ENCODE results near the gene MT1HL1. TPM values are rescaled to one million over a fixed set of nuclear protein-coding genes. Genes with fewer than 3 reads are reported as not detected.

Gene MT1HL1
- total RNA-seq (ENCODE audit: low replicate concordance) = not detected in 2 replicates

- TF ChIP-seq CTCF (IDR thresholded peaks at IDR 0.05; ENCODE audit: insufficient read depth, low read length) = no peak
- no peak within 1 kb of the TSS for H3K4me3 ChIP-seq (ENCODE audit: low read depth, low read length)
Measured at GRCh38 chr1:237004116-237004515, at the start of gene MT1HL1. MT1HL1 (minus strand) TSS chr1:237004441; CDS start chr1:237004372, 69 bp downstream.

GRCh38 chr1:237050915-237051314, 46.7 kb upstream of the MT1HL1 start:
- DNase-seq (ENCODE audit: low read depth) = no peak
- H3K4me3 ChIP-seq (ENCODE audit: low read depth, low read length) = no peak overlapping the region
- TF ChIP-seq CTCF (IDR thresholded peaks at IDR 0.05; ENCODE audit: insufficient read depth, low read length) = no peak

More at GRCh38 chr1:237004116-237004515, at the start of gene MT1HL1:
- DNase-seq (ENCODE audit: low read depth) = no peak

- no peak overlapping the region for H3K4me3 ChIP-seq (ENCODE audit: low read depth, low read length)
- TF ChIP-seq CTCF (IDR thresholded peaks at IDR 0.05; ENCODE audit: insufficient read depth, low read length) = no peak
- no peak for DNase-seq (ENCODE audit: low read depth)
Measured at GRCh38 chr1:237050185-237050584, 45.9 kb upstream of the MT1HL1 start.

GRCh38 chr1:237048803-237049202, 44.6 kb upstream of the MT1HL1 start:
- no peak for TF ChIP-seq CTCF (IDR thresholded peaks at IDR 0.05; ENCODE audit: insufficient read depth, low read length)
- DNase-seq (ENCODE audit: low read depth) = no peak
- no peak overlapping the region for H3K4me3 ChIP-seq (ENCODE audit: low read depth, low read length)

- H3K4me3 ChIP-seq (ENCODE audit: low read depth, low read length) = no peak overlapping the region
- no peak for DNase-seq (ENCODE audit: low read depth)
- TF ChIP-seq CTCF (IDR thresholded peaks at IDR 0.05; ENCODE audit: insufficient read depth, low read length) = no peak
Measured at GRCh38 chr1:237045278-237046016, 41.2 kb upstream of the MT1HL1 start.

- no peak overlapping the region for H3K4me3 ChIP-seq (ENCODE audit: low read depth, low read length)
- no peak for DNase-seq (ENCODE audit: low read depth)
- TF ChIP-seq CTCF (IDR thresholded peaks at IDR 0.05; ENCODE audit: insufficient read depth, low read length) = no peak
Measured at GRCh38 chr1:237043846-237044636, 39.8 kb upstream of the MT1HL1 start.
